Right hindlimb (tissue), 1 donor: ENCODE data around the gene ABCA2.

Source experiments
- DNase-seq: peaks from one replicate; pipeline ENCODE4 v3.0.0-alpha.2; 2018

ABCA2 gene

GRCh38 chr9:136963341-136963740 lies 64.7 kb downstream of the ABCA2 start:
- DNase-seq = no peak

GRCh38 chr9:136962701-136963248 lies 65.3 kb downstream of the ABCA2 start:
- DNase-seq = no peak

GRCh38 chr9:136962163-136962562 lies 65.9 kb downstream of the ABCA2 start:
- DNase-seq = no peak

- DNase-seq = no peak
These were observed 66.6 kb downstream of the ABCA2 start for GRCh38 chr9:136961279-136962065.

DNA sequence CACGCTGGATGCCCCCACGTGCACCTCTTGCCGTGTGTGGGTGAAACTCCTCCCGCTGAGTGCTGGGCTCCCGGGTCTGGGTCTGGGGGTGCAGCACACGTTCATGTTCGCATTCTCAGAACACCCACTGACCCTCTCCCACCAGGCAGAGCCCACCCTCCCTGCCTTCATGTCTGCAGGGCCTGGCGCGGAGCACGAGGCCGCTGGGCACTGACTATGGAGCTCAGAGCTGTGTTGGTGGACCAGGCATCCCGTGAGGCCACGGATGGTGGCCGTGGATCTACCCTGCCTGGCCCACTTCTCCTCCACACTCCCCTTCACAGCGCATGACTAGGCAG lies 67.1 kb downstream of the ABCA2 start:
- DNase-seq = no peak

GRCh38 chr9:136960212-136960937 lies 67.7 kb downstream of the ABCA2 start:
- DNase-seq = no peak

- no peak for DNase-seq
These were observed 68.9 kb downstream of the ABCA2 start for GRCh38 chr9:136958898-136959850.

DNA sequence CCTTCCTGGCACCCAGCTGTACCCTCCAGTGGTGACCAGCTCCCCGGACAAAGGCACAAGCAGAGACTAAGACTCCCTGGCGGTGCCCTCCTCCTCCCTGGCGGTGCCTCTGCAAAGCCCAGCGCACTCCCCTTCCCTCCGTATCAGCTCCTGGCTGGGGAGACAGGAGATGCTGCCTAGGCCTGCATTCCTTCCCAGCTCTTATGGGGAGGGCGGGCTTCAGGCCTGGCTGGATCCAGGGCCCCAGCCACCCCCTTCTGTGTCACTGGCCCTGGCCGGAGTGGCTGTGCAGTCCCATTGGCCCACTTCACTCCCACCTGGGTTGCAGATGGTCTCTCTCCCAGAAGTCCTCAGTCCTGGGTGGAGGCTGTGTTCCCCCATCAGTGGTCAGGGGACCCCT lies 69.6 kb downstream of the ABCA2 start:
- no peak for DNase-seq

DNA sequence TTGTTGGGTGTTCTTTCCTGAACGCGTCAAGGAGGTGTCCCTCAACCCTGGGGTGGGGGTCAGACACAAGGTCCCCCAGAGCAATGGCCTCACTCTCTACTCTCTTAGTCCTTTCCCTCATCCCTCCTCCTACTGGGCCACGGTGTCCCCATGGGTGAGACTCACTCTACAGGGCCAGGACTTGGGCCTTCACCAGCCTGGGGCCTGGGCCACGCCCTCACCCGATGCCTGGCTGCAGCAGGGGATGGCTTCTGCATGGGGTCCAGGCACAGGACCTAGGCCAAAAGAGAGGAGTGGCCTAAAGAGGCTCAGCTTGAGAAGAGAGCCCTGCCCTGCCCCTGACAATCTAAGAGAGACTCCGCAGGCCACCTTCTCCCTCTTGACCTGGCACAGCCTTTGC lies 70.1 kb downstream of the ABCA2 start:
- DNase-seq = no peak

DNA sequence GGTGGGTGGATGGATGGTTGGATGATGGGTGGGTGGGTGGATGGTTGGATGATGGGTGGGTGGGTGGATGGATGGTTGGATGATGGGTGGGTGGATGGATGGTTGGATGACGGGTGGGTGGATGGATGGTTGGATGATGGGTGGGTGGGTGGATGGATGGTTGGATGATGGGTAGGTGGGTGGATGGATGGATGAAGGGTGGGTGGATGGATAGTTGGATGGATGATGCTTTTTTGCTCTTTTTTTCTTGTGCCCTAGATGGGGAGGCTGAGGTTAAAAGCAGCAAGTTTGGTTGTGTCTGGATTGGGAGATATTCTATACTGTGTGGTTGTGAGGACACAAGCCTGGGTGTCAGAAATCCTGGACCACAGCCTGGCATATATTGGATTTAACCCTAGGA lies 70.6 kb downstream of the ABCA2 start:
- DNase-seq = no peak
